H1 (cell line): ENCODE measurements around the gene UNK. TPM values are rescaled to one million over a fixed set of nuclear protein-coding genes. Genes with fewer than 3 reads are reported as not detected.

Source experiments
- CTCF ChIA-PET: fragments of 300-600 bp; sonication (Branson Sonifier 250); formaldehyde crosslinking; loops from one replicate; lab custom pipeline; 2021; ENCODE audit not compliant: partially characterized antibody; lab: Charles Lee
- POLR2A ChIA-PET: fragments of 300-600 bp; sonication (Branson Sonifier 250); formaldehyde crosslinking; loops from one replicate; lab custom pipeline; 2021; ENCODE audit warnings: inconsistent platforms; ENCODE audit not compliant: partially characterized antibody; lab: Charles Lee
- DNase-seq, 2 experiments: peaks; one replicate each; pipeline versions ENCODE4 v3.0.0 to v3.0.0-alpha.2; 2010 to 2022; ENCODE audit warnings: low spot score in 2 of 2, low read depth in 1 of 2, mixed read lengths in 1 of 2
- FAIRE-seq: peaks from 2 replicates; lab custom pipeline; 2011; peaks lifted over from hg19 to GRCh38; lab: Jason Lieb, UNC
- H2AFZ ChIP-seq: 2 replicates; pipeline ENCODE4 v1.8.1; 2012; ENCODE audit warnings: low read length, inconsistent platforms
- H2AK5ac ChIP-seq: 2 replicates; pipeline ENCODE4 v1.6.1; 2013; ENCODE audit warnings: low read depth, low read length
- H2BK120ac ChIP-seq: replicated peaks from 2 replicates; pipeline ENCODE3; 2013; ENCODE audit warnings: low read depth, low read length, inconsistent platforms
- H2BK12ac ChIP-seq: 2 replicates; pipeline ENCODE4 v1.6.1; 2013; ENCODE audit warnings: low read depth, low read length
- H2BK15ac ChIP-seq: 2 replicates; pipeline ENCODE4 v1.6.1; 2013; ENCODE audit warnings: low read length
- H2BK20ac ChIP-seq: 2 replicates; pipeline ENCODE4 v1.6.1; 2013; ENCODE audit warnings: low read length
- H2BK5ac ChIP-seq: 2 replicates; pipeline ENCODE4 v1.6.1; 2013; ENCODE audit warnings: low read depth, low read length
- H3K14ac ChIP-seq: 2 replicates; pipeline ENCODE4 v1.6.1; 2013; ENCODE audit warnings: inconsistent platforms; ENCODE audit not compliant: insufficient read length
- H3K18ac ChIP-seq: 2 replicates; pipeline ENCODE4 v1.6.1; 2013; ENCODE audit warnings: low read length; ENCODE audit errors: extremely low read depth
- H3K23ac ChIP-seq: 2 replicates; pipeline ENCODE4 v1.6.1; 2013; ENCODE audit warnings: inconsistent platforms; ENCODE audit not compliant: insufficient read length
- H3K23me2 ChIP-seq: 2 replicates; pipeline ENCODE4 v1.6.1; 2013; ENCODE audit warnings: low read depth, low read length
- H3K27ac ChIP-seq: 2 replicates; pipeline ENCODE4 v1.6.1; 2011; ENCODE audit warnings: low read depth, low read length, inconsistent platforms
- H3K27me3 ChIP-seq, 4 experiments: replicated peaks in 1 of 4; 1 replicate in 1 of 4; 2 replicates in 3 of 4; pipeline versions ENCODE4 v1.6.1 to v1.8.1; 2011 to 2013; ENCODE audit warnings: low read length in 3 of 4, mild to moderate bottlenecking in 3 of 4, inconsistent platforms in 2 of 4, mixed read lengths in 2 of 4, moderate library complexity in 1 of 4; ENCODE audit not compliant: control insufficient read depth in 3 of 4, insufficient read depth in 3 of 4; ENCODE audit errors: extremely low read depth in 1 of 4
- H3K36me3 ChIP-seq, 4 experiments: 2 replicates each; pipeline versions ENCODE4 v1.6.1 to v1.8.1; 2011 to 2013; ENCODE audit warnings: mild to moderate bottlenecking in 4 of 4, low read length in 3 of 4, moderate library complexity in 2 of 4, control low read depth in 1 of 4, inconsistent platforms in 1 of 4; ENCODE audit not compliant: insufficient read depth in 4 of 4, control insufficient read depth in 2 of 4
- H3K4ac ChIP-seq: replicated peaks from 2 replicates; pipeline ENCODE3; 2013; ENCODE audit warnings: low read length, low read depth, mixed read lengths, inconsistent platforms; ENCODE audit not compliant: insufficient read length
- H3K4me1 ChIP-seq, 4 experiments: replicated peaks in 1 of 4; 1 replicate in 1 of 4; 2 replicates in 3 of 4; pipeline versions ENCODE4 v1.6.1 to v1.8.1; 2011 to 2013; ENCODE audit warnings: low read length in 3 of 4, inconsistent platforms in 2 of 4, mixed read lengths in 1 of 4; ENCODE audit not compliant: insufficient read depth in 4 of 4, control insufficient read depth in 3 of 4
- H3K4me2 ChIP-seq, 2 experiments: 2 replicates each; pipeline versions ENCODE4 v1.6.1 to v1.8.1; 2011 to 2013; ENCODE audit warnings: low read depth in 2 of 2, low read length in 2 of 2, control low read depth in 1 of 2, inconsistent platforms in 1 of 2, mild to moderate bottlenecking in 1 of 2; ENCODE audit not compliant: insufficient read depth in 1 of 2
- H3K4me3 ChIP-seq, 4 experiments: fragments of 200-600, 300-600 bp in 1 of 4; sonication (generic), shearing (Covaris generic), sonication (Bioruptor Twin) in 1 of 4; 2 replicates each; pipeline versions ENCODE4 v1.5.1 to v1.8.1; 2011 to 2016; ENCODE audit warnings: low read length in 4 of 4, low read depth in 3 of 4, control low read depth in 2 of 4, inconsistent platforms in 2 of 4, mild to moderate bottlenecking in 2 of 4, mixed read lengths in 1 of 4, moderate library complexity in 1 of 4; ENCODE audit not compliant: insufficient read depth in 2 of 4; ENCODE audit errors: extremely low read depth in 1 of 4
- H3K56ac ChIP-seq: replicated peaks from 2 replicates; pipeline ENCODE3; 2013; ENCODE audit warnings: low read depth, mild to moderate bottlenecking, mixed read lengths, low read length, inconsistent platforms; ENCODE audit not compliant: insufficient read length
- H3K79me1 ChIP-seq: 2 replicates; pipeline ENCODE4 v1.6.1; 2013; ENCODE audit warnings: low read depth, low read length, control low read depth
- H3K79me2 ChIP-seq, 2 experiments: 2 replicates each; pipeline versions ENCODE4 v1.6.1 to v1.8.1; 2012 to 2013; ENCODE audit warnings: low read length in 2 of 2, mild to moderate bottlenecking in 2 of 2, inconsistent platforms in 1 of 2; ENCODE audit not compliant: insufficient read depth in 2 of 2, control insufficient read depth in 1 of 2
- H3K9ac ChIP-seq, 4 experiments: replicated peaks in 1 of 4; 1 replicate in 1 of 4; 2 replicates in 3 of 4; pipeline versions ENCODE4 v1.6.1 to v1.8.1; 2011 to 2013; ENCODE audit warnings: low read depth in 3 of 4, low read length in 3 of 4, control low read depth in 2 of 4, mild to moderate bottlenecking in 2 of 4, moderate library complexity in 2 of 4, inconsistent platforms in 1 of 4; ENCODE audit errors: extremely low read depth in 1 of 4
- H3K9me3 ChIP-seq, 2 experiments: 2 replicates each; pipeline versions ENCODE4 v1.6.1 to v1.8.1; 2012 to 2013; ENCODE audit warnings: mild to moderate bottlenecking in 2 of 2, moderate library complexity in 2 of 2, control low read depth in 1 of 2, inconsistent platforms in 1 of 2, low read depth in 1 of 2, low read length in 1 of 2, mixed read lengths in 1 of 2; ENCODE audit not compliant: insufficient read depth in 2 of 2
- H4K20me1 ChIP-seq, 2 experiments: replicated peaks in 1 of 2; 2 replicates each; pipeline versions ENCODE3 to v1.8.1; 2011 to 2013; ENCODE audit warnings: inconsistent platforms in 2 of 2, low read length in 2 of 2, mild to moderate bottlenecking in 1 of 2; ENCODE audit not compliant: insufficient read depth in 2 of 2, control insufficient read depth in 1 of 2
- H4K5ac ChIP-seq: 2 replicates; pipeline ENCODE4 v1.6.1; 2013; ENCODE audit warnings: low read length, low read depth, mixed read lengths, inconsistent platforms; ENCODE audit not compliant: insufficient read length
- H4K8ac ChIP-seq: 2 replicates; pipeline ENCODE4 v1.8.0; 2013; ENCODE audit warnings: mild to moderate bottlenecking, moderate library complexity, low read length, inconsistent platforms; ENCODE audit not compliant: insufficient read depth; ENCODE audit errors: extremely low read depth
- H4K91ac ChIP-seq: replicated peaks from 2 replicates; pipeline ENCODE3; 2013; ENCODE audit warnings: low read length, mixed read lengths, inconsistent platforms; ENCODE audit not compliant: insufficient read length
- CEBPB ChIP-seq: IDR thresholded peaks from 2 replicates; pipeline ENCODE4 v1.6.1; 2012; ENCODE audit warnings: low read depth, low read length
- GTF2F1 ChIP-seq: IDR thresholded peaks from 2 replicates; pipeline ENCODE4 v1.6.1; 2012; ENCODE audit warnings: low read depth, low read length, improper control_type of control experiment, borderline replicate concordance
- MAX ChIP-seq: IDR thresholded peaks from 2 replicates; pipeline ENCODE4 v1.6.1; 2012; ENCODE audit warnings: inconsistent platforms
- RAD21 ChIP-seq, 2 experiments: IDR thresholded peaks in 1 of 2; conservative IDR thresholded peaks in 1 of 2; 2 replicates each; pipeline ENCODE4 v1.6.1; 2011; ENCODE audit warnings: low read depth in 2 of 2, low read length in 2 of 2, improper control_type of control experiment in 1 of 2, inconsistent platforms in 1 of 2, mild to moderate bottlenecking in 1 of 2, moderate library complexity in 1 of 2
- RFX5 ChIP-seq: IDR thresholded peaks from 2 replicates; pipeline ENCODE4 v1.6.1; 2011; ENCODE audit warnings: low read depth, low read length, improper control_type of control experiment, borderline replicate concordance
- RNF2 ChIP-seq: fragments of 200-900, 300-1000 bp; sonication (generic); IDR thresholded peaks from 2 replicates; pipeline ENCODE4 v1.7.1; 2016; ENCODE audit warnings: borderline replicate concordance, low read depth, mild to moderate bottlenecking, antibody characterized with exemption, low read length; ENCODE audit not compliant: poor library complexity, severe bottlenecking; ENCODE audit errors: missing control alignments
- SP2 ChIP-seq: IDR thresholded peaks from 2 replicates; pipeline ENCODE4 v1.6.1; 2012; ENCODE audit warnings: mild to moderate bottlenecking, low read length, inconsistent platforms
- SP4 ChIP-seq: IDR thresholded peaks from 2 replicates; pipeline ENCODE4 v1.6.1; 2012; ENCODE audit warnings: low read length, inconsistent platforms
- WGBS, 2 experiments: shearing (Covaris generic) in 1 of 2; methylation state at CpG; one replicate each; pipeline versions ENCODE4 v1.1.6 to v1.1.7; 2013 to 2015; ENCODE audit warnings: low lambda C conversion rate in 2 of 2, mixed read lengths in 2 of 2, inconsistent platforms in 1 of 2, low coverage in 1 of 2, missing lambda C conversion rate in 1 of 2; ENCODE audit not compliant: insufficient replicate concordance in 2 of 2, insufficient coverage in 1 of 2, insufficient read length in 1 of 2; ENCODE audit errors: extremely low coverage in 1 of 2, missing lambda C conversion rate in 1 of 2; 5-methylcytosine and 5-hydroxymethylcytosine counted together
- polyA plus RNA-seq, 7 experiments: library from polyadenylated mRNA; depleted of rRNA in 3 of 7; stranded (reverse) in 5 of 7; unstranded in 2 of 7; fragments of >200 nt in 5 of 7; fragments of 200-250 nt in 2 of 7; gene quantifications; 1 replicate in 5 of 7; 2 replicates in 1 of 7; 4 replicates in 1 of 7; pipeline versions ENCODE4 v1.2.1 to v1.2.3, GENCODE V29; 2011 to 2013; ENCODE audit warnings: missing spikeins in 2 of 7, mixed read lengths in 2 of 7
- total RNA-seq: library from RNA; stranded (reverse); fragmentation: NEBNext Ultra II Directional; extraction: Animal tissue kit (Norgen Biotek cat#: 25700); gene quantifications from 2 replicates; pipeline ENCODE4 v1.2.1, GENCODE V29; 2021
- TF ChIP-seq, protein P1 (sequence below): IDR thresholded peaks from 2 replicates; pipeline ENCODE4 v1.6.1; 2011; ENCODE audit warnings: low read depth, mild to moderate bottlenecking, low read length; ENCODE audit not compliant: insufficient read depth

UNK gene
- total and polyA plus RNA-seq, 2 of the 8 experiments (the other 6 are each of a cell fraction or from before 2014, with no cell fraction given): 24.2 to 33.3 TPM

DNA sequence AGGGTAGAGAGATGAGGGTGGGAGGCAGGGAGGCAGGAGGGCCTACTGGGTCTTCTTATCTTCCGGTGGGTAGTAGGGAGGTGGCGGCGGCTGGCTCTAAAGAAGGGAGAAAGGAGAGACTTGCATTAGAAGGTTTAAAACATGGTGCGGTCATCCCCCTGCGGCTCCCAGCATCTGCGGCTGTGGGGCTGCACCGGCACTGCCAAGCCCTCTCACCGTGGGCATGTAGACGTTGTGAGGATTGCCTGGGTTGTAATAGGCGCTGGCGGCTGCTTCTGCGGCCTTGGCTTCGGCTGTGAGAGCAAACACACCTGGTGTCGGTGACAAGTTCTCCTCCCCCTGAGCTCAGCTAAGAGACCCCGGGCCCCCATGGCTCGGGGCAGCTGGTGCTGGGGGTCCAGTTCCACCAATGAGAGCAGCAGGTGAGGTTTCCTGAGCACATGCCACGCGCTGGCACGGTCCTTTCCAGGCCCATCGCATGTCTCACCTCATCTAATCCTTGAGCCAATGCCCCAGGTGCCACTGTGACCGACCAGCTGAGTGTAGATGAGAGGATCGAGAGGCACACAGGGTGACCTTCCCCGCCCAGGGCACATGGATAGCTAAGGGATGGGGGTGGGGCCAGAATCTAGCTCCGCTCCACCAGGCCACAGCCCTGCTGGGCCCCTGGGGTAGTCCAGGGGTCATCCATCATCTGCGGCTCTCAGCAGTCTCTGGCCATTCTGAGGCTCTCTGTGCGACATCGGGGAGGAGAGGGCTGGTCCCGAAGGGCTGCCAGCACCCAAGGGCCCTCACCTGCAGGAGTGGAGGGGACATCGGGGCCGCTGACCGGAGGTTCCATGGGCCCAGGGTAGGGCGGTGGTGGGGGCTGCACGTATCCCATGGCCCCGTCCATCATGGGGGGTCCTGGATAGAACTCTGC lies 62.3 kb downstream of the UNK start:
- H3K4me2 ChIP-seq: no peak overlapping the region
- no peak overlapping the region for H3K18ac ChIP-seq
- H2BK15ac ChIP-seq: no peak overlapping the region
- POLR2A ChIA-PET: interaction anchor here (0.5 to 4.3 kb wide), 9 partner anchors 8 to 1133 kb away, joined by 3 to 36 read pairs (median 8); partner anchors contain the start of gene WBP2
- no peaks in the 10 kb centered on the region for H3K27me3 ChIP-seq
- no peak overlapping the region for H2BK12ac ChIP-seq
- H4K91ac ChIP-seq: no peak overlapping the region
- no peak overlapping the region; the same call in 1 of the 2 replicates for H4K8ac ChIP-seq
- H3K27ac ChIP-seq: no peak overlapping the region
- no peak overlapping the region for H3K23ac ChIP-seq
- H2BK5ac ChIP-seq: no peak overlapping the region
- no peak overlapping the region for H2AK5ac ChIP-seq
- H3K79me2 ChIP-seq: no peaks in the 10 kb centered on the region
- DNase-seq (no peak), FAIRE-seq (no peak)
- no peak overlapping the region for H3K4ac ChIP-seq
- H3K56ac ChIP-seq: no peak overlapping the region
- no peak overlapping the region for H3K4me3 ChIP-seq
- peaks cover 4 to 5% of the 10 kb centered on the region in 2 experiments for H4K20me1 ChIP-seq
- H3K79me1 ChIP-seq: no peaks in the 10 kb centered on the region
- no peak overlapping the region for H3K14ac ChIP-seq
- no peaks in the 10 kb centered on the region for H3K23me2 ChIP-seq
- no peak overlapping the region for H2BK20ac ChIP-seq
- peaks cover 7 to 36% (median 28%) of the 10 kb centered on the region in 4 experiments for H3K36me3 ChIP-seq
- no peak overlapping the region for H3K9ac ChIP-seq
- no peak overlapping the region for H2BK120ac ChIP-seq
- no peak overlapping the region for H4K5ac ChIP-seq
- no peak overlapping the region for H2AFZ ChIP-seq
- 96% methylated on average over 32 of the region's 34 CpGs; no CpG with 5 or more reads in 1 of the 2 experiments for WGBS, 2 experiments
- peaks cover 0 to 8% (median 6%) of the 10 kb centered on the region in 4 experiments; a peak in 4 of 7 replicates for H3K4me1 ChIP-seq
- CTCF ChIA-PET: interaction anchor here (0.7 to 27.2 kb wide), 19 partner anchors 12 to 164 kb away, joined by 3 to 563 read pairs (median 5); partner anchors contain the start of genes MRPL38, UNK and WBP2
- H3K9me3 ChIP-seq: no peaks in the 10 kb centered on the region
- TF ChIP-seq, protein P1, sequence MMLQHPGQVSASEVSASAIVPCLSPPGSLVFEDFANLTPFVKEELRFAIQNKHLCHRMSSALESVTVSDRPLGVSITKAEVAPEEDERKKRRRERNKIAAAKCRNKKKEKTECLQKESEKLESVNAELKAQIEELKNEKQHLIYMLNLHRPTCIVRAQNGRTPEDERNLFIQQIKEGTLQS: no peak
- TF ChIP-seq GTF2F1 (no peak), MAX (no peak), RFX5 (no peak), CEBPB (no peak), RAD21 (IDR thresholded peaks at IDR 0.05 in 1 of 2, conservative IDR thresholded peaks at IDR 0.05 in 1 of 2; ENCODE audit: low read depth in 2 of 2, low read length in 2 of 2) (no peak), RNF2 (no peak), SP2 (no peak), SP4 (no peak)
